NCI-H524 treated with DMSO at 0.1 percent for 48 hours (cell line): ENCODE measurements around the gene LNP1.
"Not testable (repeated sequence)": the region's sequence is repeated elsewhere in the genome, so short reads cannot be mapped to it uniquely, and the experiment has no call there.

ENCODE experiments used
- DNase-seq: peaks from one replicate; lab custom pipeline; 2025; lab: John Stamatoyannopoulos, UW

The LNP1 gene

GRCh38 chr3:100400780-100401673, at the start of gene LNP1, which contains the start of gene TOMM70:
LNP1 (plus strand) TSS chr3:100401539; CDS start chr3:100429730, 28,191 bp downstream.
TOMM70 (minus strand) TSS chr3:100401089; CDS start chr3:100400949, 140 bp downstream.
- peak; percentile 99 for DNase-seq

DNA sequence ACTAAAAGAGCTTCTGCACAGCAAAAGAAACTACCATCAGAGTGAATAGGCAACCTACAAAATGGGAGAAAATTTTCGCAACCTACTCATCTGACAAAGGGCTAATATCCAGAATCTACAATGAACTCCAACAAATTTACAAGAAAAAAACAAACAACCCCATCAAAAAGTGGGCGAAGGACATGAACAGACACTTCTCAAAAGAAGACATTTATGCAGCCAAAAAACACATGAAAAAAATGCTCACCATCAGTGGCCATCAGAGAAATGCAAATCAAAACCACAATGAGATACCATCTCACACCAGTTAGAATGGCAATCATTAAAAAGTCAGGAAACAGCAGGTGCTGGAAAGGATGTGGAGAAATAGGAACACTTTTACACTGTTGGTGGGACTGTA, 49.6 kb upstream of the LNP1 start:
- not testable (repeated sequence) for DNase-seq

- no peak for DNase-seq
These were observed 48.8 kb upstream of the LNP1 start for GRCh38 chr3:100352296-100353231.

DNA sequence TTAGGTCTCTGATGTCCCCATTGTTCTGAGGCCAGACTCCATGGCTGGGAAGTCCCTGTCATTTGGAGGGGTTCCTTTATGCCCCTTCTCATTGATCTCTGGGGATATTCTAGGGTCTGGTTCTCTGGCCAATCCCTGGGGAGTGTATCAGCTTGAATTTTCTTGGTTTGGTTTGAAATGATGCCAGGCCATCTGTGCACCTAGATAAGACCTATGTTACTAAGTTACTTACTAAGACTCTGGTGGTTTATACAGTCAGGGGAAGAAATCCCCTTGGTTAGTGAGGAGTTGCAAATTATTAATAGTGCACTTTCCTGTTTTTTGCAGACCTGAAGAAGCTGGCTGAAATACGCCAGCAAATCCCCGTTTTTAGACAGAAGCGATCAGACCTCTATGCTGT, 46.5 kb upstream of the LNP1 start:
- peak; percentile 45 for DNase-seq

DNA sequence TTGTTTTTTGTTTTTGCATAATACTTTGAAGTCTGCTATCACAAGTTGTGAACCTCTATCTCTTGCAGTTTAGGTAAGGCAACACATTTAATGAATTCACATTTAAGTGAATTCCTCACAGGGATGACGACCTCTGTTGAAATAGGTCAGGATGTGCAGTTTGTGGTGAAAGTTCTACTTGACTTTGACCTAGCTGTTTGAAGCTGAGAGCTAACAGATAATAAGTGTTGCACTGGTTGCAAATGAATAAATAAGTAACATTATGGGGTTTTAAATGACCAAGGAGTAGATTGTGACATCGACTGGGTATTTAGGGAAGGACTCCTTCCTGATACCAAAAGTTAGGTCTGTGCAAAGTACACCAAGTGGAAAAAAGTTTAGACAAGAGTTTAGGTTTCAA, 42.9 kb upstream of the LNP1 start:
- no peak for DNase-seq

GRCh38 chr3:100359035-100359434, 42.3 kb upstream of the LNP1 start:
- no peak for DNase-seq

DNA sequence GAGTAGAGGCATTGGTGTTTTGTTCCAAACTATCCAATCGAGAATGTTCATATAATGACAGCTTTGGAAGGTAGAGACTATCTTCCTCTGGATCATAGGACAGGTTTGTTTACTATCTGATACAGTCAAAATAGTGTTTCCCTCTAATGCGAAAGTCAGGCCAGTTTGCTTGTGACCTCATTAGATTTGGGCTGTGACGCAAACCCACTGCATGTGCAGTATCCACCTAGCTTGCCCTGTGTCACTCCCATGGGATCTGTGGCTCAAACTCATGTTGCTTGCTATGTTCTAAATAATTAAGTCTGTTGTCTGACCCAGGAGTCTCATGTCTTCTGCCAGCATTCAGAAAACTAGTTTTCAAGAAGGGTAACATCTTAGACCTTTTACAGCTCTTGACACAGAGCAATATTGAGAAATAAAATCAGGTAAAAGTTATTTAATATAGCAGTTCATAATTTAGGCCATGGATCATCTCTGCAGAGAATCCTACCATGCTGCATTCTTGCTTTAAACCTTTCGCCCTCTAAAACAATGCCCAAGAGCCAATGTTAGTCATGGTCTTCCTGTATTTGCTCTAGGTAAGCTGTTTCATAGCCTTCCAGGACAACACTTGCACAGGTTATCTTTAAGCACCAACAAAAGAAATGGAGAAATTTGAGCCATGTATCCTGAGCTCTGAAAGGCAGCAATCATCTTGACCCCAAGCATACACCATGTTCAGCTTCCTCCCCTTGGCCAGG, 40.4 kb upstream of the LNP1 start:
- DNase-seq, result no peak

- DNase-seq, result no peak
These were observed 39.4 kb upstream of the LNP1 start for GRCh38 chr3:100361897-100362296.

DNA sequence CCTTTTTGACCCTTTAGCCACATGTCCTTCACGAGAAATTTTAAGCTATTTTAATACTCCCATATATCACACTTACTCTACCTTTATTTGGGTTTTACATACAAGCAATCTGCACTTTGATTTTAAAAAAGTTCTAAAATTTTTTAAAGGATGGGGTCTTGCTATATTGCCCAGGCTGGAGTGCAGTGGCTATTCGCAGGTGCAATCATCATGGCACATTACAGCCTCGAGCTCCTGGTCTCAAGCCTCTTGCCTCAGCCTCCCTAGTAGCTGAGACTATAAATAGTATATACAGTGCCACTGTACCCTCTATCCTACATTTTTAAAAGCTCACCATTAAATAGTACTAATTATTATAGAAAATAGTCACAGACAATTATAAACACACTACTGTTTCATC, 36.9 kb upstream of the LNP1 start:
- DNase-seq, result no peak

- no peak for DNase-seq
These were observed 34.9 kb upstream of the LNP1 start for GRCh38 chr3:100366424-100366823.

DNA sequence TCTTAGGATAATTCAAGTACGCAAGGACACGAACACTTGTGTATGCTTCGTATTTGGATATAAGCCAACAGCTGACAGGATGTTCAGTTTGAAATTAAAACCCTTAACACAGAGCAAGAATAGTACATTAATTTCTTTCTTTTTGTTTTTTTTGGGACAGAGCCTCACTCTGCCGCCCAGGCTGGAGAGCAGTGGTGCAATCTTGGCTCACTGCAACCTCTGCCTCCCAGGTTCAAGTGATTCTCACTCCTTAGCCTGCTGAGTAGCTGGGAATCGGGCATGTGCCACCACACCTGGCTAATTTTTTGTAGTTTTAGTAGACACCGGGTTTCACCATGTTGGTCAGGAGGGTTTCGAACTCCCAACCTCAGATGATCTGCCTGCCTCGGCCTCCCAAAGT, 32.9 kb upstream of the LNP1 start:
- DNase-seq, result no peak

DNA sequence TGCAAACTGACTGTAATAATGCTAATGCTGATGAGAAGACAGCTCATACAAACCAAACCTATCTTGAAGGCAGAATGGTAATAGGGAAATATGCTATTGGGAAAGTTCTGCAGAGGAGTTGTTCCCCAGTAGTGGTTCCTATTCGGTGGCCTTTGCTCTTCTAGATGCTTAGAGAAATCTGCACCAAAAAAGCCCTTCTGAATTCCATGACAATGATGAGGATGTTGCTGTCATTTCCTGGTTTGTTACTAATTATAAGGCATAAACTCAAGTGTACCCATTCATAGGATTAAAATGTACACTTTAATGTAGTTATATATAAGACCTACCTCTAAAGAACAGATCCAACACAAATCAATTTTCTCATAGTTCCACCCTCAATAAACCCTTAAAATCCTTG, 30.6 kb upstream of the LNP1 start:
- DNase-seq, result no peak

- DNase-seq, result no peak
These were observed 26.8 kb upstream of the LNP1 start for GRCh38 chr3:100374521-100374920.

GRCh38 chr3:100376301-100376700, 25.0 kb upstream of the LNP1 start:
- DNase-seq, result no peak

- no peak for DNase-seq
These were observed 16.4 kb upstream of the LNP1 start for GRCh38 chr3:100384733-100385525.

DNA sequence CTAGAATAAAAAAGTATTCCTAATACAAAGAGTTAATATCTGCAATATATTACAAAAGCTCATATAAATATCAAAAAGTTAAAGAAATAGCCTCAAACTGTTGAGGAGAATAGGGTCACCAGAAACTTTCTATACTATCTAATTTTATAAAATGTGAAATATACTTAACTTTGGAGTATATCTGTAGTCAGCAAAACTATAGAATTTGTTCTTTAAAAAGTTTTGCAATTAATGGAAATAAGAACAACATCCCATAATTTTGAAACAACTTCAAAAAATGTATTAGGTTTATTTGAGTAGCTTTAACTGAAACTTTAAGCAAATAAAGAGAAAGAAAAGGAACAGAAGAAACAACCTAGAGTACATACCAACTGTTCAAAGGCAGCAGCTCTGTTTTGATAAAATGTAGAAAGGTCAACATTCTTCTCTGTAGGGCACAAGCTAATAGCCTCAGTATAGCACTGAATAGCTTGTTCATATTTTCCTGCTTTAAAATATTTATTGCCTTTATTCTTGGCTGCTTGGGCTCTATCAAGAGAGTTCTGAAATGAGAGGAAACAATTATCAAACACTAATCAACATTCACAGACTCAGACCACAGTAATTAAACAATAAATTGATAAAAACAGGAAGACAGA, 14.8 kb upstream of the LNP1 start:
- no peak for DNase-seq

DNA sequence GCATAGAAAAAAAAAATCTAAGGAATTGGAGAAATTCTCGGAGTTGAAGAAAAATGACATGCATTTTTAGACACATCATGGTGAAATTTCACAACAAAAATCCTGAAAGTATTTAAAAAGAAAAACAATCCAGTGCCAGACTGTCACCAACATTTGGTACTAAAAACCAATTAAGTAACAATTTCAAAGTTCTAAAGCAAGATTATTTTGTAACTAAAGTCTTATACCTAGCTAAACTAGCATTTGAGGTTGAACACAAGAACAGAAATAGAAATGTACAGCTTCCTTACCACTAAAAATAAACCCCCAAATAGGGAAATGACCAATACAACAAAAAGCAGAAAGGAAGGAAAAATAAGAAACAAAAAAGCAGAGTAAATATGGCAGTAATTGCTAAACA, 12.3 kb upstream of the LNP1 start:
- DNase-seq, result no peak

DNA sequence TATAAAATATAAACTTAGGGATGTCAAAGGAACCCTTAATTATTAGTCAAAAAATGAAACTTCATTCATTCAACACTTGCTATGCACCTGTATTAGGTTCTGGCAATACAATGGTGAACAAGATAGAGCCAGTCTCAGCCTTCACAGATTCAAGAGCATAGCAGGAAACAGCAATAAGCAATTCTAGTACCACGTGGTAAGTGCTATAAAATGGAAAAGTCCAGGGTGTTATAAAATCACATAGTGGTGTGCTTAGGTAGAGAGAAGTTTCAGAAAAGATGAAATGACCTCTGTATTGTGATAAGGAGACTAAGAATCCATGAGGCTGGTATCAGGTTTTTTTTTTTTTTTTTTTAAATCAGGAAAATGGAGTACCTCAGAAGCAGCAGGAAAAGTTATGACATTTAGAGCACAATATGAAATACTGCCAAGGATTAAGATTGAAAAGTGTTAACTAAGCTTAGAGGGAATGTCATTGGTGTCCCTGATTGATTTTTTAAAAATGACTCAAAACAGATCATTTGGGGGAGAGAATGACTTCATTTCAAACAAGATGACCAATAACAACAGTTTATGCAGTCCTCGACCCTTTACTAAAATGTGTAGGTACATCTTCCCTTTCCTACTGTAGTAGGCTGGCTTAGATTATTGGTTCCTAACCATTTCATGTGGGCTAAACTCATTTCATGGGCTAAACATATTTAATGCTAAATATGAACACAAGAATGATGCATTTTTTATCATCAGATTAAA, 5.5 kb upstream of the LNP1 start:
- no peak for DNase-seq

GRCh38 chr3:100396967-100397366, 4.4 kb upstream of the LNP1 start:
- no peak for DNase-seq
